ENCODE data around the gene TTC34. TPM values are rescaled to one million over a fixed set of nuclear protein-coding genes. Genes with fewer than 3 reads are reported as not detected.
"Not testable (repeated sequence)": the region's sequence is repeated elsewhere in the genome, so short reads cannot be mapped to it uniquely, and the experiment has no call there.

The TTC34 gene
- total and polyA plus RNA-seq, 2 donors (not counting 1 experiment from before 2014, with no cell fraction given), result 0.05 to 0.17 TPM

GRCh38 chr1:2800664-2801045 lies 838 bp downstream of the TTC34 start:
- H3K9me3 ChIP-seq (ENCODE audit: control insufficient read depth, insufficient read depth, low read depth, low read length), result no peaks in the 10 kb centered on the region
- TF ChIP-seq EZH2 (IDR thresholded peaks at IDR 0.05; ENCODE audit: low read length, missing control alignments), result no peak
- TF ChIP-seq CTCF (conservative IDR thresholded peaks at IDR 0.05 in 1 of 2, IDR thresholded peaks at IDR 0.05 in 1 of 2; ENCODE audit: low read depth in 1 of 2, low read length in 2 of 2), result no peak

GRCh38 chr1:2799811-2800663 lies 1.5 kb downstream of the TTC34 start:
- no peak overlapping the region for H3K4me3 ChIP-seq (replicated peaks in 1 of 4; ENCODE audit: control extremely low read depth in 1 of 4, insufficient read depth in 1 of 4, low read depth in 3 of 4, low read length in 4 of 4)
- no peaks in the 10 kb centered on the region for H4K20me1 ChIP-seq (ENCODE audit: control insufficient read depth, extremely low read depth, insufficient read depth, low read length)
- no peak for TF ChIP-seq CTCF (conservative IDR thresholded peaks at IDR 0.05 in 1 of 2, IDR thresholded peaks at IDR 0.05 in 1 of 2; ENCODE audit: low read depth in 1 of 2, low read length in 2 of 2)
- TF ChIP-seq EZH2 (IDR thresholded peaks at IDR 0.05; ENCODE audit: low read length, missing control alignments), result no peak
- no peaks in the 10 kb centered on the region for H3K79me2 ChIP-seq (ENCODE audit: control insufficient read depth, insufficient read depth, low read length)
- no peak for DNase-seq (ENCODE audit: low read depth in 2 of 2)
- no peak overlapping the region for H3K27ac ChIP-seq (ENCODE audit: insufficient read depth, low read length)
- no peak overlapping the region for H3K4me2 ChIP-seq (ENCODE audit: extremely low read depth, insufficient read depth, low read length)
- no peaks in the 10 kb centered on the region for H3K9me3 ChIP-seq (ENCODE audit: control insufficient read depth, insufficient read depth, low read depth, low read length)
- H2AFZ ChIP-seq (ENCODE audit: low read length), result no peak overlapping the region
- H3K9ac ChIP-seq (ENCODE audit: insufficient read depth, low read length), result no peak overlapping the region
- H3K27me3 ChIP-seq (ENCODE audit: control insufficient read depth, insufficient read depth, low read length), result no peaks in the 10 kb centered on the region
- H3K4me1 ChIP-seq (ENCODE audit: control insufficient read depth, extremely low read depth, insufficient read depth, low read length), result no peaks in the 10 kb centered on the region
- no peaks in the 10 kb centered on the region for H3K36me3 ChIP-seq (ENCODE audit: control insufficient read depth, insufficient read depth, low read length)

More at GRCh38 chr1:2800664-2801045, 838 bp downstream of the TTC34 start:
- H4K20me1 ChIP-seq (ENCODE audit: control insufficient read depth, extremely low read depth, insufficient read depth, low read length), result no peaks in the 10 kb centered on the region
- no peak overlapping the region for H3K4me2 ChIP-seq (ENCODE audit: extremely low read depth, insufficient read depth, low read length)
- H3K27me3 ChIP-seq (ENCODE audit: control insufficient read depth, insufficient read depth, low read length), result no peaks in the 10 kb centered on the region
- no peaks in the 10 kb centered on the region for H3K36me3 ChIP-seq (ENCODE audit: control insufficient read depth, insufficient read depth, low read length)
- H3K9ac ChIP-seq (ENCODE audit: insufficient read depth, low read length), result no peak overlapping the region
- no peak for DNase-seq (ENCODE audit: low read depth in 2 of 2)
- H2AFZ ChIP-seq (ENCODE audit: low read length), result no peak overlapping the region
- no peak overlapping the region for H3K4me3 ChIP-seq (replicated peaks in 1 of 4; ENCODE audit: control extremely low read depth in 1 of 4, insufficient read depth in 1 of 4, low read depth in 3 of 4, low read length in 4 of 4)
- no peak overlapping the region for H3K27ac ChIP-seq (ENCODE audit: insufficient read depth, low read length)
- no peaks in the 10 kb centered on the region for H3K79me2 ChIP-seq (ENCODE audit: control insufficient read depth, insufficient read depth, low read length)
- no peaks in the 10 kb centered on the region for H3K4me1 ChIP-seq (ENCODE audit: control insufficient read depth, extremely low read depth, insufficient read depth, low read length)

GRCh38 chr1:2798958-2799357 lies 2.5 kb downstream of the TTC34 start:
- not testable (repeated sequence) for H2AFZ ChIP-seq (ENCODE audit: low read length); H3K27me3 ChIP-seq (ENCODE audit: control insufficient read depth, insufficient read depth, low read length); H3K4me3 ChIP-seq (replicated peaks in 1 of 4; ENCODE audit: control extremely low read depth in 1 of 4, insufficient read depth in 1 of 4, low read depth in 3 of 4, low read length in 4 of 4); H3K4me1 ChIP-seq (ENCODE audit: control insufficient read depth, extremely low read depth, insufficient read depth, low read length); H3K9me3 ChIP-seq (ENCODE audit: control insufficient read depth, insufficient read depth, low read depth, low read length); H3K79me2 ChIP-seq (ENCODE audit: control insufficient read depth, insufficient read depth, low read length); H3K9ac ChIP-seq (ENCODE audit: insufficient read depth, low read length); H3K36me3 ChIP-seq (ENCODE audit: control insufficient read depth, insufficient read depth, low read length); DNase-seq (ENCODE audit: low read depth in 2 of 2); H4K20me1 ChIP-seq (ENCODE audit: control insufficient read depth, extremely low read depth, insufficient read depth, low read length); H3K27ac ChIP-seq (ENCODE audit: insufficient read depth, low read length); H3K4me2 ChIP-seq (ENCODE audit: extremely low read depth, insufficient read depth, low read length)

Measured in fibroblast of lung (primary cell).